ENCODE results near the gene GRIK5. TPM values are rescaled to one million over a fixed set of nuclear protein-coding genes. Genes with fewer than 3 reads are reported as not detected.

The GRIK5 gene
- polyA plus RNA-seq, 3 donors: 19.0 to 33.6 (median 23.2) TPM

Other genes starting within 250 kb of the GRIK5 start
- gene LYPD4, start 225.5 kb downstream of the GRIK5 start, polyA plus RNA-seq (ENCODE audit: insufficient read length in 3 of 3): not detected
- gene DMRTC2, start 225.2 kb downstream of the GRIK5 start, polyA plus RNA-seq (ENCODE audit: insufficient read length in 3 of 3): not detected
- gene RPS19, start 210.0 kb downstream of the GRIK5 start, polyA plus RNA-seq (ENCODE audit: insufficient read length in 3 of 3): 1,000 to 10,000 TPM; 1,302 to 1,867 (median 1,631) TPM
- gene CD79A, start 192.9 kb downstream of the GRIK5 start, polyA plus RNA-seq (ENCODE audit: insufficient read length in 3 of 3): 1 to 10 TPM in 2 of 3 donors, under 1 TPM in 1; 0.53 to 1.7 (median 1.6) TPM
- gene ARHGEF1, start 187.0 kb downstream of the GRIK5 start, polyA plus RNA-seq (ENCODE audit: insufficient read length in 3 of 3): 10 to 100 TPM; 40.1 to 63.7 (median 50.7) TPM
- under 1 TPM; 0.06 to 0.21 (median 0.12) TPM for gene ERFL, start 141.8 kb downstream of the GRIK5 start, polyA plus RNA-seq (ENCODE audit: insufficient read length in 3 of 3)
- gene RABAC1, start 110.9 kb downstream of the GRIK5 start, polyA plus RNA-seq (ENCODE audit: insufficient read length in 3 of 3): 10 to 100 TPM; 47.5 to 85.4 (median 81.1) TPM
- under 1 TPM in 2 of 3 donors, not detected in 1; 0.39 to 0.99 TPM for gene ATP1A3, start 76.0 kb downstream of the GRIK5 start, polyA plus RNA-seq (ENCODE audit: insufficient read length in 3 of 3)
- gene ZNF574, start 6.0 kb upstream of the GRIK5 start, polyA plus RNA-seq (ENCODE audit: insufficient read length in 3 of 3): 10 to 100 TPM; 11.2 to 18.4 (median 15.4) TPM
- gene POU2F2, start 62.2 kb upstream of the GRIK5 start, polyA plus RNA-seq (ENCODE audit: insufficient read length in 3 of 3): 1 to 10 TPM in 1 of 3 donors, under 1 TPM in 2; 0.67 to 1.3 (median 0.92) TPM
- 10 to 100 TPM; 23.8 to 30.5 (median 29.2) TPM for gene DEDD2, start 147.5 kb upstream of the GRIK5 start, polyA plus RNA-seq (ENCODE audit: insufficient read length in 3 of 3)
- gene ZNF526, start 150.1 kb upstream of the GRIK5 start, polyA plus RNA-seq (ENCODE audit: insufficient read length in 3 of 3): 1 to 10 TPM; 7.6 to 9.2 (median 9.0) TPM
- 10 to 100 TPM; 63.5 to 80.8 (median 74.0) TPM for gene GSK3A, start 172.4 kb upstream of the GRIK5 start, polyA plus RNA-seq (ENCODE audit: insufficient read length in 3 of 3)
- 10 to 100 TPM; 65.2 to 78.9 (median 74.2) TPM for gene ERF, start 184.9 kb upstream of the GRIK5 start, polyA plus RNA-seq (ENCODE audit: insufficient read length in 3 of 3)
- 10 to 100 TPM; 44.2 to 67.5 (median 62.6) TPM for gene CIC, start 199.0 kb upstream of the GRIK5 start, polyA plus RNA-seq (ENCODE audit: insufficient read length in 3 of 3)
- 1 to 10 TPM; 1.3 to 2.7 (median 1.4) TPM for gene PRR19, start 231.9 kb upstream of the GRIK5 start, polyA plus RNA-seq (ENCODE audit: insufficient read length in 3 of 3)
- gene PAFAH1B3, start 232.4 kb upstream of the GRIK5 start, polyA plus RNA-seq (ENCODE audit: insufficient read length in 3 of 3): 100 to 1,000 TPM in 1 of 3 donors, 10 to 100 TPM in 2; 71.2 to 104 (median 73.1) TPM
- 1 to 10 TPM in 1 of 3 donors, under 1 TPM in 2; 0.72 to 1.2 (median 0.90) TPM for gene TMEM145, start 243.1 kb upstream of the GRIK5 start, polyA plus RNA-seq (ENCODE audit: insufficient read length in 3 of 3)